IMR-90 (cell line): ENCODE results near the gene UMODL1. TPM values are rescaled to one million over a fixed set of nuclear protein-coding genes. Genes with fewer than 3 reads are reported as not detected.

Experiments used
- ATAC-seq: fragments of 200-7000 bp; cut with Tn5 transposase; 2 replicates; pipeline ENCODE4 v1.9.1; 2020; ENCODE audit warnings: low read depth, mild to moderate bottlenecking, moderate library complexity
- BruUV-seq: library from RNA; stranded (reverse); fragments of 400-500 nt; replicated peaks from 2 replicates; lab custom pipeline; 2021; lab: Mats Ljungman, UMichigan
- CTCF ChIA-PET: fragments of 300-600 bp; formaldehyde crosslinking; extraction: SDS; loops from one replicate; lab custom pipeline; 2021; ENCODE audit warnings: antibody characterized with exemption; lab: Yijun Ruan, JAX
- POLR2A ChIA-PET: fragments of 300-600 bp; sonication (Branson Sonifier 250); formaldehyde crosslinking; loops from one replicate; lab custom pipeline; 2022; ENCODE audit warnings: antibody characterized with exemption; ENCODE audit not compliant: unreplicated experiment; lab: Charles Lee
- DNase-seq: peaks from one replicate; pipeline ENCODE4 v3.0.0; 2013
- H2AFZ ChIP-seq: replicated peaks from 2 replicates; pipeline ENCODE3; 2013; ENCODE audit warnings: low read length, mild to moderate bottlenecking; ENCODE audit not compliant: poor library complexity
- H2AK5ac ChIP-seq: 2 replicates; pipeline ENCODE4 v1.6.1; 2013; ENCODE audit warnings: low read depth, low read length, inconsistent platforms
- H2AK9ac ChIP-seq: replicated peaks from 2 replicates; pipeline ENCODE3; 2013; ENCODE audit warnings: mild to moderate bottlenecking, low read depth, low read length, moderate library complexity; ENCODE audit not compliant: poor library complexity
- H2BK120ac ChIP-seq: 2 replicates; pipeline ENCODE4 v1.6.1; 2013; ENCODE audit warnings: low read depth, low read length, inconsistent platforms
- H2BK15ac ChIP-seq: 3 replicates; pipeline ENCODE4 v1.6.1; 2013; ENCODE audit warnings: low read depth, low read length, inconsistent platforms
- H2BK20ac ChIP-seq: 2 replicates; pipeline ENCODE4 v1.6.1; 2013; ENCODE audit warnings: low read depth, mild to moderate bottlenecking, inconsistent platforms, low read length, moderate library complexity
- H2BK5ac ChIP-seq: 2 replicates; pipeline ENCODE4 v1.6.1; 2013; ENCODE audit warnings: mild to moderate bottlenecking, low read depth, low read length, inconsistent platforms; ENCODE audit not compliant: poor library complexity, severe bottlenecking
- H3K14ac ChIP-seq: replicated peaks from 2 replicates; pipeline ENCODE4 v1.6.1; 2013; ENCODE audit warnings: low read depth, low read length, inconsistent platforms
- H3K18ac ChIP-seq: 2 replicates; pipeline ENCODE4 v1.6.1; 2013; ENCODE audit warnings: low read depth, low read length, control low read depth
- H3K23ac ChIP-seq: 2 replicates; pipeline ENCODE4 v1.6.1; 2013; ENCODE audit warnings: low read depth, low read length, inconsistent platforms
- H3K27ac ChIP-seq: 2 replicates; pipeline ENCODE4 v1.5.1; 2013; ENCODE audit warnings: mild to moderate bottlenecking, control low read depth, low read length; ENCODE audit not compliant: insufficient read depth
- H3K27me3 ChIP-seq: 2 replicates; pipeline ENCODE4 v1.6.1; 2013; ENCODE audit warnings: low read length; ENCODE audit not compliant: control insufficient read depth, insufficient read depth
- H3K36me3 ChIP-seq: 2 replicates; pipeline ENCODE4 v1.6.1; 2013; ENCODE audit warnings: low read length, mixed read lengths; ENCODE audit not compliant: control insufficient read depth, insufficient read depth
- H3K4ac ChIP-seq: 2 replicates; pipeline ENCODE4 v1.6.1; 2013; ENCODE audit warnings: low read depth, low read length, inconsistent platforms
- H3K4me1 ChIP-seq: 2 replicates; pipeline ENCODE4 v1.6.1; 2013; ENCODE audit warnings: low read length, mixed read lengths; ENCODE audit not compliant: control insufficient read depth, insufficient read depth
- H3K4me2 ChIP-seq: 2 replicates; pipeline ENCODE4 v1.6.1; 2013; ENCODE audit warnings: low read depth, mild to moderate bottlenecking, control low read depth, low read length, moderate library complexity
- H3K4me3 ChIP-seq: 2 replicates; pipeline ENCODE4 v1.5.1; 2013; ENCODE audit warnings: low read depth, mild to moderate bottlenecking, control low read depth, low read length, moderate library complexity; ENCODE audit not compliant: insufficient read depth
- H3K56ac ChIP-seq: 2 replicates; pipeline ENCODE4 v1.6.1; 2013; ENCODE audit warnings: low read length, inconsistent platforms; ENCODE audit not compliant: insufficient read depth; ENCODE audit errors: extremely low read depth
- H3K79me1 ChIP-seq, 2 experiments: 2 replicates each; pipeline ENCODE4 v1.6.1; 2013; ENCODE audit warnings: low read length in 2 of 2, inconsistent platforms in 1 of 2, low read depth in 1 of 2
- H3K9ac ChIP-seq: 2 replicates; pipeline ENCODE4 v1.6.1; 2013; ENCODE audit warnings: low read depth, low read length, control low read depth
- H3K9me1 ChIP-seq: 2 replicates; pipeline ENCODE4 v1.6.1; 2013; ENCODE audit warnings: low read length, inconsistent platforms; ENCODE audit not compliant: insufficient read depth
- H3K9me3 ChIP-seq: 2 replicates; pipeline ENCODE4 v1.6.1; 2013; ENCODE audit warnings: low read length; ENCODE audit not compliant: control insufficient read depth, insufficient read depth
- H4K20me1 ChIP-seq: 2 replicates; pipeline ENCODE4 v1.6.1; 2013; ENCODE audit warnings: low read length, inconsistent platforms; ENCODE audit not compliant: insufficient read depth
- H4K5ac ChIP-seq: 2 replicates; pipeline ENCODE4 v1.6.1; 2013; ENCODE audit warnings: mild to moderate bottlenecking, low read depth, low read length, control low read depth
- H4K8ac ChIP-seq, 2 experiments: 2 replicates each; pipeline ENCODE4 v1.6.1; 2013; ENCODE audit warnings: low read depth in 2 of 2, low read length in 2 of 2, control low read depth in 1 of 2, inconsistent platforms in 1 of 2
- H4K91ac ChIP-seq: 2 replicates; pipeline ENCODE4 v1.6.1; 2013; ENCODE audit warnings: low read depth, low read length, inconsistent platforms; ENCODE audit not compliant: insufficient read depth
- CEBPB ChIP-seq: IDR thresholded peaks from 2 replicates; pipeline ENCODE4 v1.6.1; 2012; ENCODE audit warnings: low read depth, low read length, improper control_type of control experiment
- FOS ChIP-seq: fragments of 150-350 bp; IDR thresholded peaks from 2 replicates; pipeline ENCODE4 v1.6.1; 2016; ENCODE audit warnings: low read depth, low read length
- MXI1 ChIP-seq: IDR thresholded peaks from 2 replicates; pipeline ENCODE4 v1.6.1; 2012; ENCODE audit warnings: low read depth, mild to moderate bottlenecking, low read length, moderate library complexity, borderline replicate concordance
- POLR2A ChIP-seq: IDR thresholded peaks from 2 replicates; pipeline ENCODE4 v1.6.1; 2012; ENCODE audit warnings: mild to moderate bottlenecking, low read depth, low read length
- RAD21 ChIP-seq: IDR thresholded peaks from 2 replicates; pipeline ENCODE4 v1.6.1; 2012; ENCODE audit warnings: low read length, improper control_type of control experiment
- RFX5 ChIP-seq: IDR thresholded peaks from 2 replicates; pipeline ENCODE4 v1.8.0; 2012; ENCODE audit warnings: low read depth, mild to moderate bottlenecking, low read length, moderate library complexity
- WGBS, 2 experiments: methylation state at CpG; one replicate each; pipeline versions ENCODE4 v1.1.5 to v1.1.7; 2013; ENCODE audit warnings: missing lambda C conversion rate in 2 of 2; ENCODE audit not compliant: insufficient read length in 1 of 2; ENCODE audit errors: extremely low coverage in 2 of 2; 5-methylcytosine and 5-hydroxymethylcytosine counted together
- dilution Hi-C: fragments of 300-500 bp; cut with HindIII; formaldehyde crosslinking; loops from one replicate; pipeline ENCODE4 v1.14.3; 2018; ENCODE audit warnings: low sequenced_read_pairs; ENCODE audit not compliant: unreplicated experiment
- in situ Hi-C: fragments of 300-500 bp; cut with MboI; formaldehyde crosslinking; loops from 3 replicates; pipeline ENCODE4 v1.14.3; 2019; ENCODE audit warnings: low sequenced_read_pairs, inconsistent platforms, mixed read lengths
- intact Hi-C: fragments of 100-400 bp; cut with micrococcal nuclease; formaldehyde crosslinking; loops from 2 replicates; pipeline ENCODE4 v1.10.0; 2022
- polyA plus RNA-seq, 3 experiments: library from polyadenylated mRNA; depleted of rRNA; stranded (reverse); fragments of >200 nt; gene quantifications; 2 replicates each; pipeline ENCODE4 v1.2.3, GENCODE V29; 2012; ENCODE audit warnings: low replicate concordance in 1 of 3
- total RNA-seq: library from RNA; depleted of rRNA; stranded (reverse); fragments of >200 nt; gene quantifications from 2 replicates; pipeline ENCODE4 v1.2.3, GENCODE V29; 2012
- TF ChIP-seq, protein P1 (sequence below): fragments of 150-350 bp; IDR thresholded peaks from 2 replicates; pipeline ENCODE4 v1.6.1; 2016; ENCODE audit warnings: low read depth, mild to moderate bottlenecking, low read length, moderate library complexity, borderline replicate concordance

Gene UMODL1
- total and polyA plus RNA-seq, 2 of the 4 experiments (the other 2 are of a cell fraction) = 0.02 TPM; not detected in 1

DNA sequence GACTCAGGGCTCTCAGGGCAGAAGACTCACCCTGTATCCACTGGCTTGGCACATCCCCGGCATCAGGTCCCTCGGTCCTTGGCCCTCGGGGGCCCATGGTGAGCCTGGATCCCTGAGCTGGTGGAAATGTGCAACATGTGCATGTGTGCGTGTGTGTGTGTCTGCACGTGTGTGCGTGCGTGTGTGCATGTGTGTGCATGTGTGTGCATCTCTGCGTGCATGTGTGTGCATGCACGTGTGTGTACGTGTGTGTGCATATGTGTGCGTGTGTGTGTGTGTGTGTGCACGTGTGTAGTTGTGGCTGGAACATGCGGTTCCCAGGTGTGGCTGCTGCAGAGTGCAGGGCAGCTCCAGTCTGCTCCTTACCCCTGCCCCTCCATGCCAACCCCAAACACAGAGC lies 51.3 kb downstream of the UMODL1 start:
- intact Hi-C loops (no loop called here), dilution Hi-C loops (no loop called here), in situ Hi-C loops (loop anchor here (5.0 kb wide), 1 partner anchor 305 kb away; no protein-coding TSS in a partner anchor)
- Histone ChIP-seq H3K4me3 (no peak overlapping the region), H3K27me3 (peaks cover 42% of the 10 kb centered on the region; the same call in 1 of the 2 replicates), H3K4me2 (no peak overlapping the region), H3K4ac (no peak overlapping the region), H4K5ac (no peak overlapping the region), H3K27ac (no peak overlapping the region), H2AK9ac (no peak overlapping the region), H3K23ac (no peak overlapping the region), H4K8ac (no peak overlapping the region), H3K14ac (no peak overlapping the region), H2AK5ac (no peak overlapping the region), H3K18ac (no peak overlapping the region), H4K20me1 (no peaks in the 10 kb centered on the region; the same call in 1 of the 2 replicates), H3K9me1 (no peaks in the 10 kb centered on the region), H3K36me3 (no peaks in the 10 kb centered on the region), H3K9me3 (no peaks in the 10 kb centered on the region), H3K4me1 (peaks cover 10% of the 10 kb centered on the region; the same call in 1 of the 2 replicates), H2AFZ (no peak overlapping the region), H3K9ac (no peak overlapping the region), H2BK120ac (no peak overlapping the region), H4K91ac (no peak overlapping the region), H3K79me1 (no peaks in the 10 kb centered on the region), H2BK15ac (no peak overlapping the region), H3K56ac (no peak overlapping the region), H2BK5ac (no peak overlapping the region), H2BK20ac (no peak overlapping the region)
- CTCF ChIA-PET = no interaction called here
- TF ChIP-seq MXI1 = no peak
- TF ChIP-seq RFX5 = no peak
- TF ChIP-seq, protein P1, sequence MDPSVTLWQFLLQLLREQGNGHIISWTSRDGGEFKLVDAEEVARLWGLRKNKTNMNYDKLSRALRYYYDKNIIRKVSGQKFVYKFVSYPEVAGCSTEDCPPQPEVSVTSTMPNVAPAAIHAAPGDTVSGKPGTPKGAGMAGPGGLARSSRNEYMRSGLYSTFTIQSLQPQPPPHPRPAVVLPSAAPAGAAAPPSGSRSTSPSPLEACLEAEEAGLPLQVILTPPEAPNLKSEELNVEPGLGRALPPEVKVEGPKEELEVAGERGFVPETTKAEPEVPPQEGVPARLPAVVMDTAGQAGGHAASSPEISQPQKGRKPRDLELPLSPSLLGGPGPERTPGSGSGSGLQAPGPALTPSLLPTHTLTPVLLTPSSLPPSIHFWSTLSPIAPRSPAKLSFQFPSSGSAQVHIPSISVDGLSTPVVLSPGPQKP = no peak
- no peak for TF ChIP-seq FOS
- no peak for TF ChIP-seq POLR2A
- TF ChIP-seq RAD21 = no peak
- TF ChIP-seq CEBPB = no peak
- POLR2A ChIA-PET = no interaction called here
- WGBS, 2 experiments = 95% methylated on average over 6 of the region's 13 CpGs; no CpG with 5 or more reads in 1 of the 2 experiments
- no peak for ATAC-seq
- no TSS peak for BruUV-seq
- no peak for DNase-seq
